GM21723 (cell line): ENCODE results near the gene PTPRG.

Experiments
- ATAC-seq: cut with Tn5 transposase; IDR thresholded peaks from one replicate; pipeline ENCODE4 v1.9.1; 2021; ENCODE audit warnings: mild to moderate bottlenecking, moderate library complexity; ENCODE audit not compliant: unreplicated experiment

PTPRG gene

DNA sequence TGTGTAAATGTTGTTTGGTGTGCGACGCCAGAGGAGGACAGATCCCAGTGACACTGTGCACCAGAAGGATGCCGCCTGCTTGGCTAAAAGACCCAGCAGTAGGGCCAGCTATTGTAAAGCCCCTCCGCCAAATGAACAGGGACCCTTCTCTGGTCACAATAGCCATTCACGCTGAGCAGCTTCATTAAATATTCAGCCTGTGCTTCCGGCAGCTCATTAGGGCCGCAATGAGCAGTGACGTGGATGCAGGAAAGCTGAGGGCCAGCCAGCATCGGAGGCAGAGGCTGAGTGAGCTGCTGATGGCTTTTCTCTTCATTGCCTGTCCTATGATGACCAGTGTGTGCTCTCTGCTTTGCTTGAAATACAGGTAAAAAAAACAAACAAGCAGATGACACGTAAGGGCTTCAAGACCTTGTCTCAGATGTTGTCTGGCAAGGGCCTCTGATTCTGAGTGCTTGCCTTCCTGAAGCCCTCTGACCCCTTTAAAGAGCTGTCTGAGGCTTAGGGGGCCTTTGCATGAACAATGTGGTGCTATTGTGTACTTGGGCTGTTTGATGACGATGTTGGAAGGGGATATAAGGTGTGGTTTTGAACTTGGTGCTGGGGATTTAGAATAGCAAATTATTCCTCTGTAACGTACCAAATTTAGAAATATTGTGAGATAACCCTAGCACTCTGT is 681.6 kb downstream of the PTPRG start:
- no peak for ATAC-seq

DNA sequence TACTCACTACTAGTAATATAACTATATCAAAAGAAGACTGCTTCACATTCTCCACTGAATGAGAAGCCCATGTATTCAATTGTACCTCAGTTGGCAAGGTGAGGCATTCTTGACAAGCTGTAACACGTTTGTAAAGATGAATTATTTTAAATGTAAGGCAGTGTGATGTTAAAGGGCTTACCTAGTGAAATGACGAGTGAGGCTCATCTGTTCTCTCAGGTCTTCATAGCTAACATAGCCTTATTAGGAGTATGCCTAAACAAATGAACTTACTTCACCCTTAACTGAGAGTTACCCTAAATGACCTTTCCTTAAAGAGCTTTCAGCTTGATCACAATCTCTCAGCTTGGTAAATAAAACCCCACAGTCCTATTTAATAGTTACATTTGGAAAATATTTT is 684.7 kb downstream of the PTPRG start:
- ATAC-seq = no peak

DNA sequence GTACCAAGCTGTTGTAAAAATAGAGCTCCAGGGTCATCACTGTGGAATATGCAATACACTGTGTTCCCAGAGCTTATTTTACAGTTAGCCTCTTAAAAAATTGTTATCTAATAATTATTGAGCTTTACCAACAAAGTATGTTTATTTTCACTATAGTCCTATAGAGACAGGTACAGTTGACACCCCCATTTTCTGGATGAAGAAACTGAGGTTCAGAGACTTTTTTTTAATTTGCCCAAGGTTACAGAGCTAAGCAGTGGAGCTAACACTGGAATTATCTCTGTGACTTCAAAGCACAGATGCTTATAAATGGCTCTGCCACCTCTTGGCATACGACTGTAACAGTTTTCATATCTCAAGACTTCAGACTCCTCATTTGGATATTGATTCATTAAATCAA is 685.6 kb downstream of the PTPRG start:
- ATAC-seq = no peak

DNA sequence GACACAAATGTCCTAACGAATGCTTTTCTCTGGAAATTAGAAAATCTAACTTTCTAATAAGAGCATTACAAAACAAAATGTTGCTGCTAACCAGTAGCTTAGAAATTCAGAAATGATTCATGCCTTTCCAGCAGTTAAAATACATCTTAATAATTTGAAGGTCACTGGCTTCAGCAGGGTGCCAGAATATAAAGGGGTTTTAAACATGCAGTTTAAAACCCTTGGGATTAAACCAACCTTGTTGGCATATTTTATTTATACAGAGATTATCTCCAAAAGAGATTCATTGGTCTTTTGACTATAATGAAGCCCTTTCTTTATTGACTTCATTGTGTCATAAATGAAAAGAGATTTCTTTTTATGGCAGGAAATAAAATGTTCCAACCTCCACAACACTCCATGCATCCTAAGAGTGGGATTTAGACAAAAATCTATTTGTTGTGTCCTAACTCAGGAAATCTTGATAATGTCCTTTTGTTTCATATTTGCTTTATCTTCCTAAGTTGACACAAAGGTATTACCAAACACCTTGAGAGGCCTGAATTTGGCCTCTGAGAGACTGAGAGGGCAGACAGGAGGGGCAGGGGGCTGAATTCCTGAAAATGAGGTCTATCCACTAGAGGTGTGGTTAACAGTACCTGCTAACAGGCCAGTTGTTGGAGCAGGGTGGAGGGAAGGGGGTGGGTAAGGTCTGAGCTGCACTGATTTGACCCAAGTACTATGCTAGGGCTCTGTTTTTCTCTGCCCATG is 687.5 kb downstream of the PTPRG start:
- ATAC-seq = no peak

- ATAC-seq = no peak
Measured at GRCh38 chr3:62249484-62249776, 688.1 kb downstream of the PTPRG start.

DNA sequence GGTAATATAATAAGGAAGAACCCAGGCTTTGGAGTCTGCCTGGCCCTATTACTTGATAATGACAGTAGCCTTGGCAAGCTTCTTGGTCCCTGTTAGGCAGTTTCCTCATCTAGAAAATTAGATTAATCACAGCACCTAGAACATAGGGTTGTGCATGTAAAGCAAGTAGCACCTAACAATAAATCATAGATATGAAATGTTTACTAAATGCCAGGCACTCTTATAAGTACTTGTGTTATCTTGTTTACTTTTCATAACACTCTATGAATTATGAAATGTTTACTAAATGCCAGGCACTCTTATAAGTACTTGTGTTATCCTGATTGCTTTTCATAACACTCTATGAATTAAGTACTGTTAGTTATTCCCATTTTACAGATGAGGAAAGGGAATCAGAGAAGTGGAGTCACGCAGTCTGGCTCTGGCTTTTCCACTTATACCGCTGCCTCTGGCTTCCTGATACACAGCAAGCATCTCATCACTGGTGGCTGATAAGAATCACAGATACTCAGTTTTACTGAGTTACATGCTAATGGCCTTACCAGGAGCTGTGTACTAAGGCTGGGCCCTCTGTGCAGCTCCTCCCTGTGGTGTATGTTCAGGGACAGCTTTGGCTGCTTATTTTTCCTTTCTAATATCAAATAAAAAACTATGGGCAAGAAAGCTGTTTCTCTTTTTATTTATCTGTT is 688.6 kb downstream of the PTPRG start:
- ATAC-seq = no peak

- no peak for ATAC-seq
Measured at GRCh38 chr3:62252438-62253157, 691.2 kb downstream of the PTPRG start.

- no peak for ATAC-seq
Measured at GRCh38 chr3:62253971-62254370, 692.6 kb downstream of the PTPRG start.

GRCh38 chr3:62255758-62256157 is 694.4 kb downstream of the PTPRG start:
- no peak for ATAC-seq

DNA sequence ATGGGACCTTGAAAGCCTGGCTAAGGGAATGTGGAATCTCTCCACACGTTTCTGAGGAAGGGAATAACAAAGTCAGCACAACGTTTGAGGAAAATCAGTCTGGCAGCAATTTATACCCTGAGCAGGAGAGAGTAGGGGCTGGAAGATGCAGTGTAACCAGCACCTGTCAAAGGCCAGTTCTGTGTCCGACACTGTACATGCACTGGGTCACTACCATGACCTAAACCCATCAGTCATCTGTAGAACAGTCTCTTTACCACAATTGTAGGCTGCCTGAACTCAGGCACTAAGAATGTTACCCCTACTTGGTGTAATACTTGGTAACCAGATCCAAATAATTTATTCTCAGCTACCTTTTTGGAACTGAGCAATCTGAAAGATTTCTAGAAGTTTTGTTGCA is 698.6 kb downstream of the PTPRG start:
- ATAC-seq = no peak

DNA sequence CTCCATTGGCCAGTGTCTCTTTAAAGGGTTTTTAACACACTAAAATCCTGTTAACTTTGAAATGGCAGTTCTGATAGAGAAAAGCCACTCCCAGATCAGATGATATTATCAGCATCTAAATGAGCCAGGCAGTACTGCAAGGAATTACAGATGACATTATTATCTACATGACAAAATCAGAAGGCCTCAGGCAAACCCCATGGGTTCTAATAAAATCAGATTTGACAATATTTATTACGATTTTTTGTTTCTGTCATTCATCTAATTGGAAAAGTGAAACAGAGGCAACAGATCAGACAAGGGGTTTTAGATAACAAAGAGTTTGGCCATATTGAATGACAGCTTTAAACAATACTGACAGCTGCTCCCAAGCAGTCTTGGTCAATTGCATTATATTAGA is 699.3 kb downstream of the PTPRG start:
- ATAC-seq = no peak

- ATAC-seq = no peak
Measured at GRCh38 chr3:62261121-62261520, 699.8 kb downstream of the PTPRG start.

DNA sequence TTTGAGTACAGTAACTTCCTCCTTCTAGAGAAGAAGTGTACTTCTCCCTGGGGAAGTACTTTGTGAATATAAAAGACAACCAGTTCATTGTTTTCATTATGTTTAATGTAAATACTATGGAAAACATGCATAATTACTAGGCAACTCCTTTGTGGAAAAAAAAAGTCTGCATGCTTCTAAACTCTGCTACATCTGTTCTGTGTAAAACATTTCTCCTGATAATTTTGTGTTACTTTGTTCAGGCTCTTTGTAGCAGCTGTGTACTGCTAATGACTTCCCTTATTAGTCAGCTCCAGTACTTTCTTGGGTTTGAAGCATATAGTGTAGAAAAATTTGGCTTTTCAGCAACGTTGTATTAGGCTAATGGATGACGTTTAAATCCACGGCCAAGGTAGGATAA is 700.4 kb downstream of the PTPRG start:
- ATAC-seq = no peak

- no peak for ATAC-seq
Measured at GRCh38 chr3:62265528-62265927, 704.2 kb downstream of the PTPRG start.

GRCh38 chr3:62266668-62267283 is 705.4 kb downstream of the PTPRG start:
- no peak for ATAC-seq

GRCh38 chr3:62276658-62277180 is 715.3 kb downstream of the PTPRG start:
- ATAC-seq = no peak

- no peak for ATAC-seq
Measured at GRCh38 chr3:62277450-62277849, 716.1 kb downstream of the PTPRG start.

DNA sequence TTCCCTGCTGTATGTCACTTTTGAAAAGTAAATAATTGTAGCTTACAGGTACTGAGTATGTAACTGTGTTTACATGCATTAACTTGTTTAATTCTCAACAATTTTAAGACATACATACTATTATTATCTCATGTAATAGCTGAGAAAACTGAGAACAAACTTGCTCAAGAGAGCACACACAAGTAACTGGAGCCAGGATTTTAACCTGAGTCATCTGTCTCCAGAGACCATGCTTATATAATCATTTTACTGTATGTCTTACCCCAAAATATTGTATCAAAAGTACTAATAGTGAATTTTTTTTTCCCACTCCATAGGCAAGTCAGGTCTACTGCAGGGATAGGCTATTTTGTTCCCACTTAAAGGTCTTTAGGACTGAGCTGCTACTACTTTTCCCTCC is 716.6 kb downstream of the PTPRG start:
- ATAC-seq = no peak

DNA sequence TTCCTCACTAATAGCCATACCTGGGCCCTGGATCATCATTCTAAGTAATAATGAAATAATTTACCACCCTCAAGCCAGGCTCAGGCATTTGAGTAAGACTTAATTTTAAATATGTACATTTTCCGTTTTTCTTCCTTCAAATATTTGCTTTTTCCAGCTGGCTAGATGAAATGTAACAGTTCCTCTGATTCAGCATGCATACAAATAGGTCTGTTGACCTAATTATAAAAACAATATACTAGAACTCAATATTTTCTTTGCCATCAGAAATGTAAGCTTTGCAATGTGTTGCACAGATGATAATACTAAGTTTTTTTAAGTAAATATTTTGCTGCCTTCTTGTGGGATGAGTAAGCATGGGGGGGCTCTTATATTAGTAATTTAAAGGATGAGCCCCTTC is 720.4 kb downstream of the PTPRG start:
- ATAC-seq = no peak

DNA sequence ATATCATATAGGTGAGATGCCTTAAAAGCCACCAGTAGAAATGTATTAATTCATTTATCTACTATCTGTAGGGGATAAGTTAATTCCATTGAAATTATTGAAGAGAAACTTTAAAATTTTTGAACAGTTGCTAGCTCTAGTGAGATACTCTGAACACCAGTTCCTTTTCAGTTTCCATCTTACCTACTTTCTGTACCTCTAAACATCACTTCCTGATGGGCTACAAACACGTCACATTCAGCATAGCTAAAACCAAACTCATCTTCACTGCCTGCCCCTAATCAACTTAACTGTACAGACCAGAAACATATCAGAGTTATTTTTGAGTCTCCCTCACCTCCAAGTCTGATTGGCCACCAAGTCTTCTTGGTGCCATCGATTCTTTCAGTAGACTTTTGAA is 723.1 kb downstream of the PTPRG start:
- no peak for ATAC-seq

GRCh38 chr3:62287392-62287927 is 726.1 kb downstream of the PTPRG start:
- no peak for ATAC-seq
